Endodermal cell (in vitro differentiated cells): ENCODE data around the gene MAP10. TPM values are rescaled to one million over a fixed set of nuclear protein-coding genes. Genes with fewer than 3 reads are reported as not detected.

Experiments
- DNase-seq: peaks from one replicate; pipeline ENCODE4 v3.0.0-alpha.2; 2017
- H3K27ac ChIP-seq: 2 replicates; pipeline ENCODE4 v1.5.1; 2013; ENCODE audit warnings: mild to moderate bottlenecking, low read depth, low read length, moderate library complexity
- H3K27me3 ChIP-seq: 2 replicates; pipeline ENCODE4 v1.6.1; 2013; ENCODE audit warnings: mild to moderate bottlenecking, low read length, moderate library complexity; ENCODE audit not compliant: insufficient read depth, control insufficient read depth, poor library complexity, severe bottlenecking
- H3K36me3 ChIP-seq: 2 replicates; pipeline ENCODE4 v1.7.0; 2013; ENCODE audit warnings: mild to moderate bottlenecking, low read length, moderate library complexity; ENCODE audit not compliant: control insufficient read depth, insufficient read depth
- H3K4me1 ChIP-seq: one replicate; pipeline ENCODE4 v1.7.0; 2013; ENCODE audit warnings: low read length; ENCODE audit not compliant: control insufficient read depth, insufficient read depth
- H3K4me3 ChIP-seq: 2 replicates; pipeline ENCODE4 v1.5.1; 2013; ENCODE audit warnings: mild to moderate bottlenecking, low read length, moderate library complexity
- H3K9ac ChIP-seq: 2 replicates; pipeline ENCODE4 v1.6.1; 2013; ENCODE audit warnings: mild to moderate bottlenecking, low read length, moderate library complexity; ENCODE audit not compliant: poor library complexity, severe bottlenecking; ENCODE audit errors: extremely low read depth
- H3K9me3 ChIP-seq: 2 replicates; pipeline ENCODE4 v1.6.1; 2013; ENCODE audit warnings: mild to moderate bottlenecking, low read length, moderate library complexity; ENCODE audit not compliant: control insufficient read depth
- H3K27ac Mint-ChIP-seq: 2 replicates; pipeline ENCODE4 v1.8.0; 2020; ENCODE audit warnings: mixed read lengths
- H3K27me3 Mint-ChIP-seq: 2 replicates; pipeline ENCODE4 v1.8.0; 2021; ENCODE audit warnings: mild to moderate bottlenecking, mixed read lengths; ENCODE audit not compliant: insufficient read depth
- H3K36me3 Mint-ChIP-seq: 2 replicates; pipeline ENCODE4 v1.8.0; 2020; ENCODE audit warnings: low read depth, mixed read lengths
- H3K4me1 Mint-ChIP-seq: 2 replicates; pipeline ENCODE4 v1.8.0; 2020; ENCODE audit warnings: mixed read lengths
- H3K4me3 Mint-ChIP-seq: 2 replicates; pipeline ENCODE4 v1.8.0; 2020; ENCODE audit warnings: mild to moderate bottlenecking, moderate library complexity, mixed read lengths
- H3K9me3 Mint-ChIP-seq: 2 replicates; pipeline ENCODE4 v1.8.0; 2020; ENCODE audit warnings: mild to moderate bottlenecking, mixed read lengths
- CTCF ChIP-seq: fragments of 200-600 bp; sonication (generic); conservative IDR thresholded peaks from 2 replicates; pipeline ENCODE4 v1.5.0; 2021; ENCODE audit warnings: antibody characterized with exemption, mild to moderate bottlenecking
- WGBS, 2 experiments: methylation state at CpG; one replicate each; pipeline versions ENCODE4 v1.1.5 to v1.1.7; 2013; ENCODE audit warnings: missing lambda C conversion rate in 2 of 2, mixed read lengths in 1 of 2; ENCODE audit not compliant: insufficient coverage in 1 of 2, insufficient read length in 1 of 2; 5-methylcytosine and 5-hydroxymethylcytosine counted together
- total RNA-seq, 2 donors: library from RNA; stranded (reverse); fragmentation: NEBNext Ultra II Directional in 1 of 2; extraction: Animal tissue kit (Norgen Biotek cat#: 25700) in 1 of 2; gene quantifications; 2 replicates in 1 of 2; 3 replicates in 1 of 2; pipeline ENCODE4 v1.2.1, GENCODE V29; 2021

MAP10 gene
- total RNA-seq, 2 donors from 2014 or later: 2.9 to 3.9 TPM

GRCh38 chr1:232797856-232798510, 7.2 kb upstream of the MAP10 start:
- TF ChIP-seq CTCF: no peak
- Histone ChIP-seq H3K4me1 (no peaks in the 10 kb centered on the region), H3K4me3 (no peak overlapping the region), H3K36me3 (no peaks in the 10 kb centered on the region), H3K27me3 (no peaks in the 10 kb centered on the region), H3K9ac (no peak overlapping the region), H3K9me3 (no peaks in the 10 kb centered on the region), H3K27ac (no peak overlapping the region)
- no peaks in the 10 kb centered on the region for H3K27me3 Mint-ChIP-seq
- no peaks in the 10 kb centered on the region for H3K4me1 Mint-ChIP-seq
- DNase-seq: no peak
- H3K9me3 Mint-ChIP-seq: no peaks in the 10 kb centered on the region
- H3K36me3 Mint-ChIP-seq: no peaks in the 10 kb centered on the region
- WGBS, 2 experiments: 83 to 91% methylated on average over 3 to 6 of the region's 6 CpGs
- H3K27ac Mint-ChIP-seq: no peak overlapping the region
- no peak overlapping the region for H3K4me3 Mint-ChIP-seq

GRCh38 chr1:232798920-232799319, 6.3 kb upstream of the MAP10 start:
- DNase-seq: no peak
- Histone ChIP-seq H3K9me3 (no peaks in the 10 kb centered on the region), H3K4me3 (no peak overlapping the region), H3K9ac (no peak overlapping the region), H3K4me1 (no peaks in the 10 kb centered on the region), H3K27me3 (no peaks in the 10 kb centered on the region), H3K36me3 (no peaks in the 10 kb centered on the region), H3K27ac (no peak overlapping the region)
- Mint-ChIP-seq H3K4me1 (no peaks in the 10 kb centered on the region), H3K27ac (no peak overlapping the region), H3K36me3 (no peaks in the 10 kb centered on the region), H3K27me3 (no peaks in the 10 kb centered on the region), H3K9me3 (no peaks in the 10 kb centered on the region), H3K4me3 (no peak overlapping the region)
- TF ChIP-seq CTCF: no peak
- 60 to 98% methylated on average over 1 to 2 of the region's 2 CpGs for WGBS, 2 experiments

GRCh38 chr1:232806186-232806510, 932 bp downstream of the MAP10 start:
- 60 to 86% methylated on average over 2 to 3 of the region's 3 CpGs for WGBS, 2 experiments
- Mint-ChIP-seq H3K36me3 (no peaks in the 10 kb centered on the region), H3K4me1 (peaks cover 9% of the 10 kb centered on the region), H3K27me3 (no peaks in the 10 kb centered on the region), H3K4me3 (peak overlapping the region; percentile 70), H3K27ac (peak overlapping the region; percentile 55), H3K9me3 (peaks cover 7% of the 10 kb centered on the region)
- peak overlapping the region; percentile 79 for H3K9ac ChIP-seq
- no peaks in the 10 kb centered on the region for H3K4me1 ChIP-seq
- H3K36me3 ChIP-seq: no peaks in the 10 kb centered on the region
- H3K4me3 ChIP-seq: peak overlapping the region; percentile 81
- no peak for DNase-seq
- no peaks in the 10 kb centered on the region for H3K27me3 ChIP-seq
- no peaks in the 10 kb centered on the region for H3K9me3 ChIP-seq
- no peak for TF ChIP-seq CTCF
- H3K27ac ChIP-seq: no peak overlapping the region
